Peyer's patch (tissue), 4 donors: ENCODE results near the gene GRIA3.

Experiments used
- CTCF ChIP-seq, 6 experiments: fragments of 450-650 bp in 4 of 6; fragments of 200-600 bp in 2 of 6; sonication (generic) in 1 of 6; IDR thresholded peaks; one replicate each; pipeline ENCODE4 v1.5.1; 2017 to 2019; ENCODE audit warnings: antibody characterized with exemption in 6 of 6, mild to moderate bottlenecking in 3 of 6, moderate library complexity in 1 of 6
- POLR2A ChIP-seq, 2 donors: fragments of 450-650 bp; IDR thresholded peaks; one replicate each; pipeline ENCODE4 v1.5.1; 2017; ENCODE audit warnings: antibody characterized with exemption in 2 of 2, mild to moderate bottlenecking in 2 of 2, moderate library complexity in 2 of 2

GRCh38 chrX:123442764-123443163 lies 258.7 kb downstream of the GRIA3 start:
- TF ChIP-seq CTCF (IDR thresholded peaks at IDR 0.05) = no peak
- TF ChIP-seq POLR2A (IDR thresholded peaks at IDR 0.05) = no peak
